Measurements from ENCODE around the gene NAA16. TPM values are rescaled to one million over a fixed set of nuclear protein-coding genes. Genes with fewer than 3 reads are reported as not detected.

The NAA16 gene
- polyA plus RNA-seq, 1 donor from 2014 or later = 57.0 TPM

- no peaks in the 10 kb centered on the region for H3K79me2 ChIP-seq (replicated peaks; ENCODE audit: insufficient read depth, low read length)
- TF ChIP-seq RAD21 (conservative IDR thresholded peaks at IDR 0.05) (no peak), EP300 (conservative IDR thresholded peaks at IDR 0.05; ENCODE audit: poor library complexity, severe bottlenecking) (no peak), SMC3 (conservative IDR thresholded peaks at IDR 0.05; ENCODE audit: poor library complexity) (no peak), CTCF (IDR thresholded peaks at IDR 0.05; ENCODE audit: poor library complexity, severe bottlenecking) (no peak), MXI1 (conservative IDR thresholded peaks at IDR 0.05; ENCODE audit: poor library complexity, severe bottlenecking) (no peak), EZH2 (IDR thresholded peaks at IDR 0.05; ENCODE audit: borderline replicate concordance, insufficient read depth, low read length, poor library complexity, severe bottlenecking) (no peak), REST (IDR thresholded peaks at IDR 0.05; ENCODE audit: borderline replicate concordance) (no peak), TAF1 (IDR thresholded peaks at IDR 0.05; ENCODE audit: low read depth) (no peak), POLR2AphosphoS5 (IDR thresholded peaks at IDR 0.05) (no peak)
- H3K27ac ChIP-seq (ENCODE audit: low read length) = no peak overlapping the region
- H3K36me3 ChIP-seq (ENCODE audit: insufficient read depth, low read length) = no peaks in the 10 kb centered on the region
- no peak overlapping the region for H3K4me3 ChIP-seq (ENCODE audit: low read length)
- no peak overlapping the region for H3K9ac ChIP-seq (ENCODE audit: low read length)
- no peaks in the 10 kb centered on the region for H4K20me1 ChIP-seq (ENCODE audit: insufficient read depth)
- H3F3A ChIP-seq (ENCODE audit: insufficient read depth, low read length, poor library complexity, severe bottlenecking) = no peaks in the 10 kb centered on the region
- no peak overlapping the region for H2AFZ ChIP-seq (ENCODE audit: low read depth, low read length)
- H3K9me3 ChIP-seq (ENCODE audit: low read length) = no peaks in the 10 kb centered on the region
- no peak overlapping the region for H3K4me2 ChIP-seq (ENCODE audit: low read length)
- no peaks in the 10 kb centered on the region for H3K9me2 ChIP-seq (ENCODE audit: insufficient read depth, low read length)
- no peaks in the 10 kb centered on the region for H3K27me3 ChIP-seq (ENCODE audit: insufficient read depth, low read depth, low read length)
Observed at GRCh38 chr13:41402691-41403511, 91.8 kb downstream of the NAA16 start.

- Histone ChIP-seq H3K79me2 (replicated peaks; ENCODE audit: insufficient read depth, low read length) (no peaks in the 10 kb centered on the region), H2AFZ (ENCODE audit: low read depth, low read length) (no peak overlapping the region), H3K27me3 (ENCODE audit: insufficient read depth, low read depth, low read length) (no peaks in the 10 kb centered on the region), H4K20me1 (ENCODE audit: insufficient read depth) (no peaks in the 10 kb centered on the region), H3F3A (ENCODE audit: insufficient read depth, low read length, poor library complexity, severe bottlenecking) (no peaks in the 10 kb centered on the region), H3K36me3 (ENCODE audit: insufficient read depth, low read length) (no peaks in the 10 kb centered on the region), H3K4me3 (ENCODE audit: low read length) (no peak overlapping the region), H3K9me3 (ENCODE audit: low read length) (no peaks in the 10 kb centered on the region), H3K27ac (ENCODE audit: low read length) (no peak overlapping the region), H3K9ac (ENCODE audit: low read length) (no peak overlapping the region), H3K9me2 (ENCODE audit: insufficient read depth, low read length) (no peaks in the 10 kb centered on the region), H3K4me2 (ENCODE audit: low read length) (no peak overlapping the region)
- TF ChIP-seq EZH2 (IDR thresholded peaks at IDR 0.05; ENCODE audit: borderline replicate concordance, insufficient read depth, low read length, poor library complexity, severe bottlenecking) = no peak
- no peak for TF ChIP-seq CTCF (IDR thresholded peaks at IDR 0.05; ENCODE audit: poor library complexity, severe bottlenecking)
- no peak for TF ChIP-seq MXI1 (conservative IDR thresholded peaks at IDR 0.05; ENCODE audit: poor library complexity, severe bottlenecking)
- no peak for TF ChIP-seq SMC3 (conservative IDR thresholded peaks at IDR 0.05; ENCODE audit: poor library complexity)
- no peak for TF ChIP-seq REST (IDR thresholded peaks at IDR 0.05; ENCODE audit: borderline replicate concordance)
- no peak for TF ChIP-seq POLR2AphosphoS5 (IDR thresholded peaks at IDR 0.05)
- no peak for TF ChIP-seq RAD21 (conservative IDR thresholded peaks at IDR 0.05)
- TF ChIP-seq EP300 (conservative IDR thresholded peaks at IDR 0.05; ENCODE audit: poor library complexity, severe bottlenecking) = no peak
- no peak for TF ChIP-seq TAF1 (IDR thresholded peaks at IDR 0.05; ENCODE audit: low read depth)
Observed at GRCh38 chr13:41403983-41404382, 92.9 kb downstream of the NAA16 start.
